HG03432 (cell line): ENCODE measurements around the gene WDR64.
"Not testable (repeated sequence)": the region's sequence is repeated elsewhere in the genome, so short reads cannot be mapped to it uniquely, and the experiment has no call there.

ENCODE experiments used
- ATAC-seq: cut with Tn5 transposase; IDR thresholded peaks from one replicate; pipeline ENCODE4 v1.9.1; 2021; ENCODE audit warnings: mild to moderate bottlenecking, moderate library complexity; ENCODE audit not compliant: unreplicated experiment

The WDR64 gene

GRCh38 chr1:241782396-241782795 is 130.3 kb downstream of the WDR64 start:
- no peak for ATAC-seq

GRCh38 chr1:241787691-241788090 is 135.6 kb downstream of the WDR64 start:
- no peak for ATAC-seq

GRCh38 chr1:241789061-241789460 is 137.0 kb downstream of the WDR64 start:
- ATAC-seq, result no peak

GRCh38 chr1:241799416-241799815 is 147.3 kb downstream of the WDR64 start:
- no peak for ATAC-seq

GRCh38 chr1:241800640-241801039 is 148.6 kb downstream of the WDR64 start:
- ATAC-seq, result no peak

GRCh38 chr1:241802863-241803262 is 150.8 kb downstream of the WDR64 start:
- ATAC-seq, result no peak

GRCh38 chr1:241804706-241805105 is 152.6 kb downstream of the WDR64 start:
- not testable (repeated sequence) for ATAC-seq

GRCh38 chr1:241808265-241808664 is 156.2 kb downstream of the WDR64 start:
- ATAC-seq, result no peak

GRCh38 chr1:241810769-241811405 is 158.8 kb downstream of the WDR64 start:
- no peak for ATAC-seq

- ATAC-seq, result no peak
These were observed 161.8 kb downstream of the WDR64 start for GRCh38 chr1:241813768-241814320.

- no peak for ATAC-seq
These were observed 163.9 kb downstream of the WDR64 start for GRCh38 chr1:241816008-241816407.

- ATAC-seq, result no peak
These were observed 165.3 kb downstream of the WDR64 start for GRCh38 chr1:241817331-241817792.

GRCh38 chr1:241817956-241818612 is 166.0 kb downstream of the WDR64 start:
- ATAC-seq, result peak; percentile 67

- no peak for ATAC-seq
These were observed 167.3 kb downstream of the WDR64 start for GRCh38 chr1:241819340-241819866.

- no peak for ATAC-seq
These were observed 169.3 kb downstream of the WDR64 start for GRCh38 chr1:241821363-241821762.

- no peak for ATAC-seq
These were observed 170.8 kb downstream of the WDR64 start for GRCh38 chr1:241822846-241823245.

- ATAC-seq, result no peak
These were observed 171.8 kb downstream of the WDR64 start for GRCh38 chr1:241823925-241824324.

- no peak for ATAC-seq
These were observed 173.5 kb downstream of the WDR64 start for GRCh38 chr1:241825581-241825980.

GRCh38 chr1:241826613-241827012 is 174.5 kb downstream of the WDR64 start:
- not testable (repeated sequence) for ATAC-seq

GRCh38 chr1:241827264-241827663 is 175.2 kb downstream of the WDR64 start:
- no peak for ATAC-seq

- ATAC-seq, result no peak
These were observed 176.5 kb downstream of the WDR64 start for GRCh38 chr1:241828463-241829021.

GRCh38 chr1:241829468-241829867 is 177.4 kb downstream of the WDR64 start:
- ATAC-seq, result no peak
